Head of caudate nucleus (tissue), 42 donors: ENCODE results near the gene RBM23.

Experiments
- DNase-seq, 42 donors: peaks; one replicate each; pipeline versions ENCODE4 v3.0.0 to v3.0.0-alpha.2; 2020 to 2021; ENCODE audit warnings: mixed read lengths in 7 of 42
- intact Hi-C: fragments of 100-400 bp; cut with DNase I; formaldehyde crosslinking; loops from one replicate; pipeline ENCODE4 v1.15.0; 2022

The RBM23 gene

GRCh38 chr14:22892488-22892887 is 26.5 kb downstream of the RBM23 start:
- no peak for DNase-seq
- intact Hi-C loops = no loop called here

GRCh38 chr14:22890416-22890815 is 28.5 kb downstream of the RBM23 start:
- DNase-seq = no peak
- intact Hi-C loops = no loop called here

- intact Hi-C loops = no loop called here
- no peak for DNase-seq
These were observed 30.3 kb downstream of the RBM23 start for GRCh38 chr14:22888662-22889061.

GRCh38 chr14:22887990-22888378 is 31.0 kb downstream of the RBM23 start:
- intact Hi-C loops = no loop called here
- peak; percentile 40 to 92 (median 78) for DNase-seq

- intact Hi-C loops = no loop called here
- DNase-seq = no peak
These were observed 31.5 kb downstream of the RBM23 start for GRCh38 chr14:22887260-22887989.

- DNase-seq = peak in 20 of 42 donors; percentile 14 to 61 (median 34)
- intact Hi-C loops = no loop called here
These were observed 32.3 kb downstream of the RBM23 start for GRCh38 chr14:22886500-22887259.

GRCh38 chr14:22885975-22886374 is 33.0 kb downstream of the RBM23 start:
- DNase-seq = no peak
- intact Hi-C loops = no loop called here

GRCh38 chr14:22884738-22885523 is 34.0 kb downstream of the RBM23 start:
- no peak for DNase-seq
- intact Hi-C loops = no loop called here

- DNase-seq = no peak
- intact Hi-C loops = no loop called here
These were observed 34.7 kb downstream of the RBM23 start for GRCh38 chr14:22884076-22884737.

GRCh38 chr14:22883173-22883976 is 35.6 kb downstream of the RBM23 start, which contains the start of gene REM2:
REM2 (plus strand) TSS chr14:22883222; CDS start chr14:22883288, 66 bp downstream.
- peak in 7 of 42 donors; percentile 26 to 55 (median 31) for DNase-seq
- intact Hi-C loops = no loop called here

GRCh38 chr14:22882529-22883172 is 36.3 kb downstream of the RBM23 start:
- peak; percentile 34 to 91 (median 72) for DNase-seq

GRCh38 chr14:22882064-22882463 is 36.9 kb downstream of the RBM23 start:
- no peak for DNase-seq
- intact Hi-C loops = no loop called here

More at GRCh38 chr14:22882529-22883172, 36.3 kb downstream of the RBM23 start:
- intact Hi-C loops = no loop called here

- intact Hi-C loops = no loop called here
- no peak for DNase-seq
These were observed 40.4 kb downstream of the RBM23 start for GRCh38 chr14:22878271-22879246.

- no peak for DNase-seq
- intact Hi-C loops = no loop called here
These were observed 41.9 kb downstream of the RBM23 start for GRCh38 chr14:22877000-22877501.

GRCh38 chr14:22875748-22876319 is 43.1 kb downstream of the RBM23 start:
- DNase-seq = no peak
- intact Hi-C loops = no loop called here
